ENCODE results near the gene PPP3R1. TPM values are rescaled to one million over a fixed set of nuclear protein-coding genes. Genes with fewer than 3 reads are reported as not detected.

Gene PPP3R1, protein sequence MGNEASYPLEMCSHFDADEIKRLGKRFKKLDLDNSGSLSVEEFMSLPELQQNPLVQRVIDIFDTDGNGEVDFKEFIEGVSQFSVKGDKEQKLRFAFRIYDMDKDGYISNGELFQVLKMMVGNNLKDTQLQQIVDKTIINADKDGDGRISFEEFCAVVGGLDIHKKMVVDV
- 10 to 100 TPM; 47.0 to 64.9 (median 58.2) TPM for polyA plus RNA-seq (ENCODE audit: insufficient read length in 4 of 4)

GRCh38 chr2:68252400-68253218 lies at the start of gene PPP3R1:
TSS of gene PPP3R1 (minus strand) at chr2:68252532. CDS start at chr2:68252127, 405 bp downstream.
- DNase-seq (ENCODE audit: low read depth in 4 of 4, low spot score in 2 of 4), result peak; percentile 79 to 89 (median 85)

- DNase-seq (ENCODE audit: low read depth in 4 of 4, low spot score in 2 of 4), result no peak
These were observed 43.2 kb upstream of the PPP3R1 start for GRCh38 chr2:68295516-68295915.

DNA sequence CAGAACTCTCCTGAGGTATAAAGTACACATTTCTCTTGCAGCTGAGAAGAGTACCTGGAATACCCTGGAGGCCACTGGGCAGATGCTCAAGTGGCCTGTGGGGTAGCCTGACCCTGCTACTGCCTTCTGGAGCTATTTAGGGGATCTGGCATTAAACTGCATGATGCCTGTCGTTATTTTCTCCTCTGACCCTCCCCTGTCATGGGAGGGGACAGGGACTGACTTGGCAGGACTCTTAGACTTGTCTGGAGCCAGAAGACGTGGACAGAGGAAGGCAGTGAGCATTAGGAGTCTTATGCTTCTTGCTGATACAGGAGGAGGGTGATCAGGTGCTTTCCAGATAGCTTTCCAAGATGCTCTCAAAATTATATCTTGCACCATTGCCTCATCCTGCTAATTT lies 42.6 kb upstream of the PPP3R1 start:
- no peak for DNase-seq (ENCODE audit: low read depth in 4 of 4, low spot score in 2 of 4)

DNA sequence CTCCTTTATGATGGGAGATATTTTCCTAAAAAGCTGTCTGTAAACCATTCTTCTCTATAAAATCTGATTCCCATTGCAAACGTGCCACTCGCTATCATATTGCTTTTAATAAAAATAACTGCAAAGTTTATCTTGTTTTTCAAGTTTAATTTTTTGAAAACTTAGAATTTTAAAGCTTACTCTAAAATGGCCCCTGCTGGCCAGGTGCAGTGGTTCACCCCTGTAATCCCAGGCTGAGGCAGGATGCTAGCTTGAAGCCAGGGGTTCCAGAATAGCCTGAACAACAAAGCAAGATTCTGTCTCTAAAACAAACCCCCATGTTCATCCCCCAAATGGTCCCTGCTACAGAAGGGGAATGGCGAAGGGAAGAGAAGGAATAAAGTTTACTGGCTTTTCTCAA lies 41.9 kb upstream of the PPP3R1 start:
- no peak for DNase-seq (ENCODE audit: low read depth in 4 of 4, low spot score in 2 of 4)

- DNase-seq (ENCODE audit: low read depth in 4 of 4, low spot score in 2 of 4), result no peak
These were observed 41.4 kb upstream of the PPP3R1 start for GRCh38 chr2:68293755-68294154.

DNA sequence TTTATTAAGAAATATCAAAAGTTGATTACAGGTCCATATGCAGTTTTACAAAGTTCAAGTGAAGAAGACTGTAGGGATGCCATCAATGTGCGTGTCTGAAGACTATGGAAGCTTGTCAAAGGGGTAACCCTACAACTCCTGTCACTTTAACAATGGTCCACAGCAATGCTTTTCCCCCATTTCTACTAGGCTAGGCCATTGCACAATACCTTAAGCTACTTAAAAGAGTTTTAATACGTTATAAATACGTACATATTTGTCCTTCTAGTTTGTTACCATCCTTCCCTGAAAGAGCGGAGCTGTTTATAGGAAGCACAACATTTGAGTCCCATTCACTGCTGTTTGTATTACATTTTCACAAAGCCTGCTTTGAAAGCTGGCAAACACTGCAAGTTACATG lies 40.7 kb upstream of the PPP3R1 start:
- DNase-seq (ENCODE audit: low read depth in 4 of 4, low spot score in 2 of 4), result no peak

- DNase-seq (ENCODE audit: low read depth in 4 of 4, low spot score in 2 of 4), result no peak
These were observed 39.9 kb upstream of the PPP3R1 start for GRCh38 chr2:68292108-68292710.

DNA sequence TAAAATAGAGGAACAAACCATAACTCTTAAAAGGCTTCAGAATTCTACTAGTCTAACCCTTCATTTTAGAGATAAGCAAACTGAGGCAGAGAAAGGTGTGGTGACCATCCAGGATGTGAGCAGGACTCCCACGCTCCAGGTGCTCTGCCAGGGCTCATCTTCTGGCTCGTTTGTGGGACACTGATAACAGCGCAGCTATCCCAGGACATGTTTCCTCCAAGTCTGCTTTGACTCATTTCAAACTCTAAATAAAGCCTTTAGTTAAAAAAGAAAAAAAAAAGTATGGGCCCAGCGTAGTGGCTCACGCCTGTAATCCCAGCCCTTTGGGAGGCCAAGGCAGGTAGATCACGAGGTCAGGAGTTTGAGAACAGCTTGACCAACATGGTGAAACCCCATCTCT lies 39.0 kb upstream of the PPP3R1 start:
- no peak for DNase-seq (ENCODE audit: low read depth in 4 of 4, low spot score in 2 of 4)

DNA sequence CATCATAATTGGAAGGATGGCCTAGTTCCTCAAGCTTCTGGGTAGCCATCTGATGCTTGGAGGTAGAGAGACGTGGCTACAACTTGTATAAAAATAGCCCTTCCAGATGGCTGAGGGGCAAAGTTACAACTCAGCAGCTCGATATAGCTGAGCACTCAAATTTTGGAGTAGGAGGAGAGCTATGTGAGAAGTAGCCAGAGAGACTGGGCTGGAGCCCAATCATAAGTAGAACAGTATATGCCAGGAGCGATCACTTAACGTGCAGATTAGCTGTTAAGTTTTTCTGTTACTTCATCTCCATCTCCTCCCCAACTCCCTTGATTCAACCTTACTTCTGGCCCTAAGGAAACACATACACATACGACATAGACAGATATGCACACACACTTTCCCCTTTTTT lies 38.6 kb upstream of the PPP3R1 start:
- DNase-seq (ENCODE audit: low read depth in 4 of 4, low spot score in 2 of 4), result no peak

GRCh38 chr2:68287580-68288441 lies 35.5 kb upstream of the PPP3R1 start:
- no peak for DNase-seq (ENCODE audit: low read depth in 4 of 4, low spot score in 2 of 4)

- DNase-seq (ENCODE audit: low read depth in 4 of 4, low spot score in 2 of 4), result peak in 1 of 4 donors; percentile 23
These were observed 32.6 kb upstream of the PPP3R1 start for GRCh38 chr2:68284896-68285295.

GRCh38 chr2:68283419-68283812 lies 31.1 kb upstream of the PPP3R1 start:
- no peak for DNase-seq (ENCODE audit: low read depth in 4 of 4, low spot score in 2 of 4)

DNA sequence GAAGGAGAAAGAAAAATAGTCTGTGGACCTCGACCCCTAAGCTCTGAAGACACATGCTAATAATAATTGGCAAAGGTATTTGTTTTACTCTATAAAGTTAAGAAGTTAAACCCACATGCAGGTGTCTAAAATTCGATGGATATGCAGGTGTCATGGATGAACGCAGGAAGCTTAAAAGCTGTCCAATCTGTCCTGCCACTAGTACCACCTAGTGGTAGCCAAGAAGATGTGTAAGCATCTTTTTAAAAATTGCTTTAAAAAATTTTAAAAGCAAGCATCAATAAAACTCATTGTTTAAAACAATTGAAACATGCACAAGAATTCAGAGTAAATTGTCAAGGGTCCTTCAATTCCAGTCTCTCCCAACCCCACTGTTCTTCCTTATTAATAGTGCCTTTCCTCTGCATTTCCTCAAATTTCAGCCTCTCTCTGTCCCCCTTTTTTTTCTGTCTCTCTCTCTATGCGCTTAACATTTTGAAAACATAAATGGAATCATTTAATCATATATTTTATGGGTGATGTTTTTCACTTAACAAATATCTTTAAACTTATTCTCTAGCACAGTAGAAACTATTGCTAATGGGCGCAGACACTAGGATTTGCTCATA lies 30.6 kb upstream of the PPP3R1 start:
- no peak for DNase-seq (ENCODE audit: low read depth in 4 of 4, low spot score in 2 of 4)

DNA sequence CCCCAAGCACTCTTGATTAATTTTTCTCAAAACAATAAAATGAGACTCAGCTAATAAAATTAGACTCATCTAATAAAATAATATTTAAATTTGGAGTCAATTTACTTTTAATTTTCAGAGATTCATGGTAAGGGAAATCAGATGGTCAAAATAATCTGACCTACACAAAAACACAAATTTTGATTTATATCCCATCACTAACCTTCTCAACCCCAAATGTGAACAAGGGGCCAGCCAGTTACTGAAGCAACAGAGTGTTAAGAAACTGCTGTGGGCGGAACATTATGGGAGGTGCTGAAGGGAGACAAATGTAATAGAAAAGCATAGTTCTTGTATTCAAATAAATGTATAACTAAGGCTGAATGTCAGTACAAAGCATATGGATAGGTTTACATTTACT lies 28.5 kb upstream of the PPP3R1 start:
- peak in 2 of 4 donors; percentile 42 to 59 for DNase-seq (ENCODE audit: low read depth in 4 of 4, low spot score in 2 of 4)

GRCh38 chr2:68280348-68280747 lies 28.0 kb upstream of the PPP3R1 start:
- peak in 1 of 4 donors; percentile 24 for DNase-seq (ENCODE audit: low read depth in 4 of 4, low spot score in 2 of 4)

DNA sequence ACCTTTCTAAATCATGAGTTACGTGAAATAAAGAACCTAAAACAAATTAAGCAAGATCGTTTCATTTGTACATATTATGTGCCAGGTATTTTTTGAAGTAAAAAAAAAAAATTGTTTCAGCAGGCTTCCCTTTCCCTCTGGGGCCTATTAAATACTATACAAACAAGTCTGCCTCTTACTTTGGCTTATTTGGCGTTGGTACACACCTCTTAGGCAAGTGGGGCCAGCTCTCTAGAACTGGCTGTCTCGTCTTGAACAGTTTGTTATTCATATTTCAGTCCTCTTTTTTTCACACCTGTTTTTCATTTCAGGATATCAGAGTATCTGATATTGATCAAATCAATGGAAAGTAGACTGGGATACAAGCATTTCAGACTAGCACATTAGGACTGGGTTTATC lies 27.4 kb upstream of the PPP3R1 start:
- no peak for DNase-seq (ENCODE audit: low read depth in 4 of 4, low spot score in 2 of 4)

DNA sequence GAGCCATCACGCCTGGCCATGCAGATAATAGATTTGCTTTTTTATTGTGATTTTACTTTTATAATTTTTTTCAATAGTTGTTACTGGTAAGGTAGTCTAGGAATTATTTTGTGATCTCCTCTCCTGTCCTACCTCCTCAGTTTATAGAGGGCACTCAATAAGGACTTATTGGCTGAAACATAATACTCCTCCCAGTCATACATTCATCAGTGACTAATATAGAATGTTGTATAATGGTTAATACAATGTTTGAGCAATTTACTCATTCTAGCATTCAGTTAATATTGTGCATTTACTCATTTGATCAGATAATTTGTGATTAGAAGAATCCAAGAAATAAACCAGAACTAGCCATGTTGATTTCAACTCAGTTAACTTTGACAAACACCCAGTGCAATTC lies 25.8 kb upstream of the PPP3R1 start:
- DNase-seq (ENCODE audit: low read depth in 4 of 4, low spot score in 2 of 4), result no peak

- DNase-seq (ENCODE audit: low read depth in 4 of 4, low spot score in 2 of 4), result no peak
These were observed 21.7 kb upstream of the PPP3R1 start for GRCh38 chr2:68274022-68274421.

DNA sequence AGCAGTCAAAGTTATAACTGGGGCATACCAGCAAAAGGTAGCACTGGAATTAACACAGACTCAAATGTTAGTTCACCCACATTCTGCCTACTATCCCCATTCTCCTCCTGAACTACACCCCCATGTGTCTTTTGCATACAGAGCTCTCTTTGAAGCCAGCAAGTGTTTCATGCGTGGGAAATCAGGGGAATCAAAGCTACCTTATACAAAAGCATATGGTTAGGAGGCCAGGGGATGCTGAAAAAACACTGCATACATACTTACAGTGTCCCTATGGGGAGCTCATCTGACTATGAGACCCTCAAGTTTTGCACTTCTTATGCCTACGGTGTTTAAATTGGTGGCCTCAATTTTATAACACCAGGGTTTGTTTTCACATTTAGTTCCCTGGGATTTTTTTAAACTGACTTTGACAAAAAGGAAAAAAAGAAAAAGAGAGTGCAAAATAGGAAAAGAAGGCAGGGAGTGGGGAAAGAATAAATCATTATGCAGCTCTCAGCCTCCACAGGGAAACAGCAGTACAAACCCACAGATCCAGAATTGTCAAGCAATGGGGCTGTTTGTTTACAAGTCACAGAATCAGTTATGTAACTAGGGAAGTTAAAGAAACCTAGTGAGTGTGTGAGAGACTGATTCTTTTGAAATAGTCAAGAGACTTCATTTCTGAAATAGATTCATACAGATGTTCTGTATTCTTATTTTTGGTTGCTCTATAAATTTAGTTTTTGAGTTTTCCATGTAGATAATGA lies 20.1 kb upstream of the PPP3R1 start:
- DNase-seq (ENCODE audit: low read depth in 4 of 4, low spot score in 2 of 4), result no peak

- no peak for DNase-seq (ENCODE audit: low read depth in 4 of 4, low spot score in 2 of 4)
These were observed 14.3 kb upstream of the PPP3R1 start for GRCh38 chr2:68266655-68267054.

Measured in left renal cortex interstitium (tissue), 4 donors.